GM21381 (cell line): ENCODE results near the gene F2RL3.

Experiments used
- ATAC-seq: cut with Tn5 transposase; IDR thresholded peaks from one replicate; pipeline ENCODE4 v1.9.1; 2021; ENCODE audit warnings: mild to moderate bottlenecking, moderate library complexity; ENCODE audit not compliant: unreplicated experiment

Gene F2RL3

GRCh38 chr19:16892868-16893685, 4.3 kb downstream of the F2RL3 start:
- no peak for ATAC-seq

DNA sequence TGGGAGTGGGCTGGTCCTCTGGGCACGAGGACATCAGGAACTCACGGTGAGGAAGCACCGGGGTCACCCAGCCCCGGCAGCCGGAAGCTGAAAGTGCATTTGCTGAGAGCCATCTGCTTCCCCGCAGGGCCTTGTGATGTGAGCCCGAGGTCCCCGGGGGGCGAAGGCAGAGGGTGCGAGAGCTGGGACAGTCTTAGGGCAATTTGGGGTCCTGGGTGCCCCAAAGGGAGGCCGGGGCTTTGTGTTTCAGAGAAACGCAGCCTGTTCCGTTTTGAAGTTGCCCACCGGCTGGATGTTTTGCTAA, 4.8 kb downstream of the F2RL3 start:
- no peak for ATAC-seq

DNA sequence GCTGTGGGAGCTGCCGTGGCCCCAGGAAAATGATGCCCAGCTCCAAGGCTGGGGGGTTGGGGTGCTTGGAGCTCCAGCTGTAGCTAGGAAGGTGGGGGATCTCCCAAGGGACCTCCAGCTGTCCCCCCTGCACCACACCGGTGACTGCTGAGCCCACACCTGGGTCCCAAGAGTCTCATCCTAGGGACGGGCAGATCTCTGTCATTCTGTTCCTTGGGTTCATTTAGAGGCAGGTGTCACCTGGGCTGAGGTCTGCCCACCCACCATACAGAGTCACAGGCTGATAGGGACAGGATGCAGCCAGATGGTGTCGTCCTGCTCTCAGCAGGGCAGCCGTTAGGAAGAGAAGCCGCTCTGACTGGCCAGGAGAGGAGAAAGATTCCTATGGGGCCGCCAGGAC, 5.3 kb downstream of the F2RL3 start:
- no peak for ATAC-seq

GRCh38 chr19:16895467-16896145, 6.8 kb downstream of the F2RL3 start:
- no peak for ATAC-seq

DNA sequence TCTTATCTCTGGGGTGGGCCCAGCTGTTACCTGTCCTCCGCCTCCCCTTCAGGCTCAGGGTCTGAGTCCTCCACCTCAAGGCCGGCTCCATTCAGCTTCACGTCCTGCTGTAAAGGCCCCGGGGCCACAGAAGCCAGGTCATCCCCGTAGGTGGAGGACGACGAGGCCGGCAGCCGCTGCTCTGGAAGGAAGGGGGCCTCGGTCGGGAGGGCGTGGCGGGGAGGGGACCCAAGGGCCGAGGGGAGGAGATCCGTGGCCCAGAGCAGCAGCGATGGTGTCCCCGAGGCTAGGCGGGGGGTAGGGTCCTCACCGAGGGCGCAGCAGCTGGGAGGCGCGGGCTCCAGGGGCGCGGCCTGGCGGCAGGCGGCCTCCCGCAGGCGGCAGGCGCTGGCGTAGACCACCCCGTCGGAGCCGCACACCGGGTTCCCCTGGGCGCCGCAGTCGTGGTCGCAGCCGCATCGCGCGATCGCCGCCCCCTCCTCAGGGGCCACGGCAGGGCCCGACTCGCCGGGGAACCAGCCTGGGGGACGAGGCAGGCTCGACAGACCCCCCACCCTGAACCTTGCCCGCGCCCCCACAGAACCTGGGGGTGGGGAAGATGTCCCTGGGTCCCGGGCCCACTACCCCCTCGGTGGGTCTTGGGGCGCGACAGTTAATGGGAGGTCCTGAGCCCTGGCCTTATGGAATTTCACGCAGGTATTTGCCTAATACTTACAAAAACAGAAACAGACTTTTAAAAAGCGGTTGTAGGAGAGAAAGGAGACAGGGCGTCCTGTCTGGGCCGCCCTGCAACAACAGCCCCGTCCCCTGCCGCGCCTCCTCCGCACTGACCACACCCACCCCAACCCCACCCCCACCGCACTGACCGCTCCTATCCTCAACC, 7.6 kb downstream of the F2RL3 start:
- peak; percentile 32 for ATAC-seq

GRCh38 chr19:16897029-16897855, 8.4 kb downstream of the F2RL3 start:
- ATAC-seq = peak; percentile 41

GRCh38 chr19:16897856-16898161, 9.0 kb downstream of the F2RL3 start:
- no peak for ATAC-seq

GRCh38 chr19:16898361-16899015, 9.7 kb downstream of the F2RL3 start:
- ATAC-seq = no peak

- ATAC-seq = no peak
Measured at GRCh38 chr19:16899566-16900075, 10.8 kb downstream of the F2RL3 start.

DNA sequence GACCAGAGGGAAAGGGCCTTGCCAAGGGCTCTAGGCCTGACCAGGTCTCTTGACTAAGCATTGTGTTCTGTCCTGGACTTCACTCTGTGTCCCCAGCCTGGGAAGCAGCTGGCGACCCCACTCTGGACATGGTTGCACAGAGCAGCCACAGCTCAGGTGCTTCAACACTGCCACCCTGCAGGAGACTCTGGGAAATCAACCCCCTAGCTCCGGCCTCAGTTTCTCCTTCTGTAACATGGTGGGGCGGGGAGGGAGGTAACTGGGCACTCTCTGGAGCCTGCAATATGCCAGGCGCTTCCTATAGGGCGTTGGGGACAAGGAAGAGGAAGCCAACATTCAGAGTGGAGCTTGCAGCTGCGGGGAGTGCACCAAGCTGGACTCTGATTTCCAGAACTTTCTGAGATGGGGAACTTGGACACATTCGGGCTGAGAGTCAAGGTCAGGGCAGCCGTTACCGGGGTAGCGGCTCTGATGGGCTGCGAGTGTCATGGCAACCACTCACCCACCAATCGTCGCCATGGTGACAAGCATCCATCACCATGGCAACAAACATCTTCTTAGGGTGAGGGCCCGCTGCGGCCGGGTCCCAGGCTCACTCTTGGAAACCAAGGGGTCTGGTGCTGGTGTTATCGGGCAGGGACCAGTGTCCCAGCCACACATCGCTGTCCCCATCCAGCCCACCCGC, 12.8 kb downstream of the F2RL3 start:
- ATAC-seq = no peak

GRCh38 chr19:16902545-16902944, 13.7 kb downstream of the F2RL3 start:
- no peak for ATAC-seq

GRCh38 chr19:16903347-16903746, 14.5 kb downstream of the F2RL3 start:
- no peak for ATAC-seq

DNA sequence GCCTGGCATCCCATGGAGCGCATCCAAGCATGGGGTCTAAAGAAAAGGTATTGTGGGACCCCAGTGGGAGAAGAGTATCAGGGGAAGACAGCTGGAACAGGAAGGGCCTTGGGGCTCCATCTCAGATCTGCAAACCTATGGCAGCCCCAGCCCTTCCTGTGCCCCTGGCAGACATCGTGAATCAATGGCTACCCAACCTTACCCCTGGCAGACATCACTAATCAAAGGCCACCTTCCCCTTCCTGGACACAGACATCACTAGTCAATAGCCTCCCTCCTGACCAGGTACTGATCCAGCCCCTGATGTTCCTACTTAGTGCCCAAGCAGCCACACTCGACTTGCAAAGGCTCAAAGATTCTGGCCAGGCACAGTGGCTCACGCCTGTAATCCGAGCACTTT, 15.8 kb downstream of the F2RL3 start:
- ATAC-seq = no peak

- ATAC-seq = no peak
Measured at GRCh38 chr19:16908759-16909158, 20.0 kb downstream of the F2RL3 start.

GRCh38 chr19:16911046-16911445, 22.2 kb downstream of the F2RL3 start:
- no peak for ATAC-seq

DNA sequence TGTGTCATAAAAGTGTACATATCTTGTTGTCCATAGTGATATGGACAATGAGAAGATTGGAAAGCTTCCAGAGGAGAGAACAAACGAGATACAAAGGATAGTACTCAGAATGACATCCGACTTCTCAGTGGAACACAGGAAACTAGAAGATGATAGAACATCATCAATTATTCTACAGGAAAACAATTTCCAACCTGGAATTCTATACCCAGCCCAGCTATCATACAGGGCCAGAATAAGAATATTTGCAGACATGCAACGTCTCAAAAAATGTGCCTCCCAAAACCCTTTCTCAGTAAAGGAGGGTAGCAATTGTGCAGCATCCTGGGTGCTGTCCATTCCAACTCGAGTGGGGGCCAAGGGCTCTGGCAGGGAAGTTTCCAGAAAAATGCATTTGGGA, 24.0 kb downstream of the F2RL3 start:
- ATAC-seq = no peak

- no peak for ATAC-seq
Measured at GRCh38 chr19:16914421-16914820, 25.6 kb downstream of the F2RL3 start.

DNA sequence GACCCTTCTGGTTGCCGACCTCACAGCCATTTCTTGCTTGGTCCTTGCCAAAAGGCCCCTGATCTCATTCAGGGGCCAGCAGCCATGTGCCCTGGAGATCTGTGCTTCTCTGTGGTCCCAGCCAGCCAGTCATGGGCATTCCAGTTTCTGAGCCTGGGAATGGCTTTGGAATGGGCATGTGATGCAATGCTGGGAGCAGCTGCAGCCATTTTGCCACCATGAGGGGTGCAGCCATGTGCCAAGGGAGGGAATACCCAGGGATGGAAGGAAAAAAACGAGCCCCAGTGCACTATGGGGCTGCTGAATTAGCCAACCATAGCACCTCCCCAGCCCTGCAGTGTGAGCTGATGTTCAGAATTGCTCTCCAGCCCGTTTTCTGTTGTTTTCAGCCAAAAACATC, 26.3 kb downstream of the F2RL3 start:
- ATAC-seq = no peak

DNA sequence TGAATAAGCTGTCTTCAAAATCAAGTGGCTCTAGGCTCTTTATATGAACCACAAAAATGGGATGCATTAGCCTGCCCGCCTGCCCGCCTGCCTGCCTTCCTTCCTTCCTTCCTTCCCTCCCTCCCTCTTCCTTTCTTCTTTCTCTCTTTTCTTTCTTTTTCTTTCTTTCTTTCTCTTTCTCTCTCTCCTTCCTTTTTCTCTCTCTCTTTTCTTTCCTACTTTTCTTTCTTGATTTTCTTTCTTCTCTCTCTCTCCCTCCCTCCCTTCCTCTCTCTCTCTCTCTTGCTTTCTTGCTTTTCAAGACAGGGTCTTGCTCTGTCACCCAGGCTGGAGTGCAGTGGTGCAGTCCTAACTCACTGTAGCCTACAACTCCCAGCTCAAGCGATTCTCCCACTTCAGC, 26.9 kb downstream of the F2RL3 start:
- no peak for ATAC-seq

- ATAC-seq = no peak
Measured at GRCh38 chr19:16917401-16917800, 28.6 kb downstream of the F2RL3 start.
